Endodermal cell (in vitro differentiated cells): ENCODE results near the gene CDH23. TPM values are rescaled to one million over a fixed set of nuclear protein-coding genes. Genes with fewer than 3 reads are reported as not detected.

ENCODE experiments used
- DNase-seq: peaks from one replicate; pipeline ENCODE4 v3.0.0-alpha.2; 2017
- H3K27ac ChIP-seq: 2 replicates; pipeline ENCODE4 v1.5.1; 2013; ENCODE audit warnings: mild to moderate bottlenecking, low read depth, low read length, moderate library complexity
- H3K27me3 ChIP-seq: 2 replicates; pipeline ENCODE4 v1.6.1; 2013; ENCODE audit warnings: mild to moderate bottlenecking, low read length, moderate library complexity; ENCODE audit not compliant: insufficient read depth, control insufficient read depth, poor library complexity, severe bottlenecking
- H3K36me3 ChIP-seq: 2 replicates; pipeline ENCODE4 v1.7.0; 2013; ENCODE audit warnings: mild to moderate bottlenecking, low read length, moderate library complexity; ENCODE audit not compliant: control insufficient read depth, insufficient read depth
- H3K4me1 ChIP-seq: one replicate; pipeline ENCODE4 v1.7.0; 2013; ENCODE audit warnings: low read length; ENCODE audit not compliant: control insufficient read depth, insufficient read depth
- H3K4me3 ChIP-seq: 2 replicates; pipeline ENCODE4 v1.5.1; 2013; ENCODE audit warnings: mild to moderate bottlenecking, low read length, moderate library complexity
- H3K9ac ChIP-seq: 2 replicates; pipeline ENCODE4 v1.6.1; 2013; ENCODE audit warnings: mild to moderate bottlenecking, low read length, moderate library complexity; ENCODE audit not compliant: poor library complexity, severe bottlenecking; ENCODE audit errors: extremely low read depth
- H3K9me3 ChIP-seq: 2 replicates; pipeline ENCODE4 v1.6.1; 2013; ENCODE audit warnings: mild to moderate bottlenecking, low read length, moderate library complexity; ENCODE audit not compliant: control insufficient read depth
- H3K27ac Mint-ChIP-seq: 2 replicates; pipeline ENCODE4 v1.8.0; 2020; ENCODE audit warnings: mixed read lengths
- H3K27me3 Mint-ChIP-seq: 2 replicates; pipeline ENCODE4 v1.8.0; 2021; ENCODE audit warnings: mild to moderate bottlenecking, mixed read lengths; ENCODE audit not compliant: insufficient read depth
- H3K36me3 Mint-ChIP-seq: 2 replicates; pipeline ENCODE4 v1.8.0; 2020; ENCODE audit warnings: low read depth, mixed read lengths
- H3K4me1 Mint-ChIP-seq: 2 replicates; pipeline ENCODE4 v1.8.0; 2020; ENCODE audit warnings: mixed read lengths
- H3K4me3 Mint-ChIP-seq: 2 replicates; pipeline ENCODE4 v1.8.0; 2020; ENCODE audit warnings: mild to moderate bottlenecking, moderate library complexity, mixed read lengths
- H3K9me3 Mint-ChIP-seq: 2 replicates; pipeline ENCODE4 v1.8.0; 2020; ENCODE audit warnings: mild to moderate bottlenecking, mixed read lengths
- CTCF ChIP-seq: fragments of 200-600 bp; sonication (generic); conservative IDR thresholded peaks from 2 replicates; pipeline ENCODE4 v1.5.0; 2021; ENCODE audit warnings: antibody characterized with exemption, mild to moderate bottlenecking
- WGBS, 2 experiments: methylation state at CpG; one replicate each; pipeline versions ENCODE4 v1.1.5 to v1.1.7; 2013; ENCODE audit warnings: missing lambda C conversion rate in 2 of 2, mixed read lengths in 1 of 2; ENCODE audit not compliant: insufficient coverage in 1 of 2, insufficient read length in 1 of 2; 5-methylcytosine and 5-hydroxymethylcytosine counted together
- total RNA-seq, 2 donors: library from RNA; stranded (reverse); fragmentation: NEBNext Ultra II Directional in 1 of 2; extraction: Animal tissue kit (Norgen Biotek cat#: 25700) in 1 of 2; gene quantifications; 2 replicates in 1 of 2; 3 replicates in 1 of 2; pipeline ENCODE4 v1.2.1, GENCODE V29; 2021

Gene CDH23
- total RNA-seq, 2 donors from 2014 or later, result 2.1 to 4.2 TPM

- Histone ChIP-seq H3K4me1 (peaks cover 6% of the 10 kb centered on the region), H3K36me3 (no peaks in the 10 kb centered on the region), H3K27me3 (peaks cover 5% of the 10 kb centered on the region), H3K9ac (no peak overlapping the region), H3K4me3 (no peak overlapping the region), H3K27ac (no peak overlapping the region), H3K9me3 (no peaks in the 10 kb centered on the region)
- no peak for TF ChIP-seq CTCF
- 91 to 100% methylated on average over 2 to 3 of the region's 3 CpGs for WGBS, 2 experiments
- H3K4me1 Mint-ChIP-seq, result peaks cover 7% of the 10 kb centered on the region
- H3K36me3 Mint-ChIP-seq, result no peaks in the 10 kb centered on the region
- DNase-seq, result no peak
- H3K4me3 Mint-ChIP-seq, result no peak overlapping the region
- H3K27ac Mint-ChIP-seq, result no peak overlapping the region
- no peaks in the 10 kb centered on the region for H3K9me3 Mint-ChIP-seq
- peaks cover 5% of the 10 kb centered on the region for H3K27me3 Mint-ChIP-seq
Observed at GRCh38 chr10:71754562-71754961, 357.8 kb downstream of the CDH23 start.

- H3K27me3 Mint-ChIP-seq, result peaks cover 5% of the 10 kb centered on the region
- no peak overlapping the region for H3K27ac Mint-ChIP-seq
- no peak overlapping the region for H3K4me3 ChIP-seq
- no peaks in the 10 kb centered on the region for H3K36me3 ChIP-seq
- no peaks in the 10 kb centered on the region for H3K9me3 Mint-ChIP-seq
- H3K4me1 ChIP-seq, result peaks cover 6% of the 10 kb centered on the region
- WGBS, 2 experiments, result 82 to 91% methylated on average over 11 to 16 of the region's 16 CpGs
- TF ChIP-seq CTCF, result no peak
- peaks cover 7% of the 10 kb centered on the region for H3K4me1 Mint-ChIP-seq
- no peak overlapping the region for H3K4me3 Mint-ChIP-seq
- H3K27me3 ChIP-seq, result peaks cover 5% of the 10 kb centered on the region
- no peak for DNase-seq
- H3K27ac ChIP-seq, result no peak overlapping the region
- H3K9me3 ChIP-seq, result no peaks in the 10 kb centered on the region
- no peaks in the 10 kb centered on the region for H3K36me3 Mint-ChIP-seq
- no peak overlapping the region for H3K9ac ChIP-seq
Observed at GRCh38 chr10:71755179-71755879, 358.6 kb downstream of the CDH23 start.

GRCh38 chr10:71756311-71757191, 359.8 kb downstream of the CDH23 start:
- Histone ChIP-seq H3K9me3 (no peaks in the 10 kb centered on the region), H3K9ac (no peak overlapping the region), H3K36me3 (no peaks in the 10 kb centered on the region), H3K4me1 (peaks cover 6% of the 10 kb centered on the region), H3K27me3 (peaks cover 5% of the 10 kb centered on the region), H3K27ac (no peak overlapping the region), H3K4me3 (no peak overlapping the region)
- H3K4me3 Mint-ChIP-seq, result no peak overlapping the region
- DNase-seq, result no peak
- 87 to 94% methylated on average over 10 to 12 of the region's 12 CpGs for WGBS, 2 experiments
- no peaks in the 10 kb centered on the region for H3K36me3 Mint-ChIP-seq
- no peak overlapping the region for H3K27ac Mint-ChIP-seq
- peaks cover 7% of the 10 kb centered on the region for H3K4me1 Mint-ChIP-seq
- no peak for TF ChIP-seq CTCF
- H3K27me3 Mint-ChIP-seq, result peaks cover 6% of the 10 kb centered on the region
- no peaks in the 10 kb centered on the region for H3K9me3 Mint-ChIP-seq
